ENCODE results near the gene DGKD. TPM values are rescaled to one million over a fixed set of nuclear protein-coding genes. Genes with fewer than 3 reads are reported as not detected.

The DGKD gene
- total and polyA plus RNA-seq, 10 of the 15 experiments (the other 5 are each of a cell fraction or from before 2014, with no cell fraction given), result 2.7 to 81.9 (median 27.0) TPM

DNA sequence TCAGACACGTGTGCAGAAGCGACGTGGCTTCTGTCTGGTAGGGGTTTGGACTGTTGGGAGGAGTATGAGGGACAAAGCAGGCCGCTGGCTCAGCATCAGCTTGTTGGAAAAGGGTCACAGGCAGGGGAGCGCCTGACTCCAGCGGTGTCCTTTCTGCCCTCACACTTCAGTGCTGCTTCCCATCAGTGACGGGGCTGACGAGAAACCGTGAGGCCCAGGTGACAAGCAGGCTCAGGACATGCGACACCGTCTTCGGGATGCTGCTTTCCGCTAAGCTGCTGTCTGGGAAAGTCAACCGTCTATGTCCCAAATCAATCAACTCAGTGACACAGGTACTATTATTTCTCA lies 121.7 kb downstream of the DGKD start:
- Histone ChIP-seq H3K36me3 (ENCODE audit: control insufficient read depth in 2 of 2, insufficient read depth in 2 of 2, low read length in 1 of 2) (peaks cover 2% of the 10 kb centered on the region in 2 experiments; a peak in 2 of 4 replicates), H3K27me3 (replicated peaks in 1 of 2; ENCODE audit: control insufficient read depth in 2 of 2, insufficient read depth in 2 of 2, low read length in 1 of 2) (no peaks in the 10 kb centered on the region), H3K9ac (ENCODE audit: control insufficient read depth, insufficient read depth, low read length) (no peak overlapping the region), H4K20me1 (ENCODE audit: control insufficient read depth, insufficient read depth) (no peaks in the 10 kb centered on the region), H3K79me2 (ENCODE audit: control insufficient read depth, insufficient read depth, low read length) (no peaks in the 10 kb centered on the region), H3K4me1 (ENCODE audit: control insufficient read depth, insufficient read depth, low read length) (no peaks in the 10 kb centered on the region), H3K4me2 (ENCODE audit: control insufficient read depth, insufficient read depth) (no peak overlapping the region), H3K4me3 (no peak overlapping the region), H3K9me3 (replicated peaks; ENCODE audit: control insufficient read depth, insufficient read depth, low read length) (no peaks in the 10 kb centered on the region), H3K27ac (ENCODE audit: control insufficient read depth, insufficient read depth) (no peak overlapping the region), H2AFZ (ENCODE audit: control insufficient read depth, low read depth, low read length) (no peak overlapping the region)
- ChIA-PET SMC1A (ENCODE audit: uncharacterized antibody, unreplicated experiment) (no interaction called here), RAD21 (ENCODE audit: unreplicated experiment) (no interaction called here), CTCF (no interaction called here), POLR2A (no interaction called here)
- no peak for FAIRE-seq
- in situ Hi-C loops (cut with MboI), result no loop called here
- 95% methylated on average over 14 of the region's 14 CpGs for WGBS (ENCODE audit: insufficient coverage, insufficient replicate concordance, low lambda C conversion rate, missing lambda C conversion rate)
- intact Hi-C loops (cut with micrococcal nuclease; ENCODE audit: unreplicated experiment), result no loop called here
- no peak for DNase-seq (ENCODE audit: low read depth, low spot score)
- TF ChIP-seq RAD51 (IDR thresholded peaks at IDR 0.05) (no peak), BHLHE40 (IDR thresholded peaks at IDR 0.05; ENCODE audit: borderline replicate concordance in 1 of 2, low read depth in 2 of 2, low read length in 1 of 2) (no peak), RFX5 (IDR thresholded peaks at IDR 0.05; ENCODE audit: low read depth, low read length) (no peak), SREBF2 (IDR thresholded peaks at IDR 0.05; ENCODE audit: low read length) (no peak), NR2C2 (IDR thresholded peaks at IDR 0.05; ENCODE audit: borderline replicate concordance, control insufficient read depth, insufficient read length, low read depth) (no peak), SPI1 (IDR thresholded peaks at IDR 0.05; ENCODE audit: borderline replicate concordance, insufficient read depth, low read depth, low read length) (no peak), EP300 (IDR thresholded peaks at IDR 0.05; ENCODE audit: borderline replicate concordance in 1 of 2, control insufficient read depth in 1 of 2, low read depth in 2 of 2, low read length in 2 of 2) (no peak), NFIC (IDR thresholded peaks at IDR 0.05; ENCODE audit: low read depth, low read length) (no peak), RB1 (IDR thresholded peaks at IDR 0.05; ENCODE audit: borderline replicate concordance) (no peak), SIN3A (IDR thresholded peaks at IDR 0.05; ENCODE audit: low read depth, low read length) (no peak), RELA (IDR thresholded peaks at IDR 0.05; ENCODE audit: borderline replicate concordance, partially characterized antibody) (no peak), PML (IDR thresholded peaks at IDR 0.05; ENCODE audit: low read length) (no peak), SREBF1 (IDR thresholded peaks at IDR 0.05; ENCODE audit: low read length) (no peak), LARP7 (IDR thresholded peaks at IDR 0.05) (no peak), STAT3 (IDR thresholded peaks at IDR 0.05; ENCODE audit: low read depth, low read length) (no peak)
- TF ChIP-seq, protein P1, sequence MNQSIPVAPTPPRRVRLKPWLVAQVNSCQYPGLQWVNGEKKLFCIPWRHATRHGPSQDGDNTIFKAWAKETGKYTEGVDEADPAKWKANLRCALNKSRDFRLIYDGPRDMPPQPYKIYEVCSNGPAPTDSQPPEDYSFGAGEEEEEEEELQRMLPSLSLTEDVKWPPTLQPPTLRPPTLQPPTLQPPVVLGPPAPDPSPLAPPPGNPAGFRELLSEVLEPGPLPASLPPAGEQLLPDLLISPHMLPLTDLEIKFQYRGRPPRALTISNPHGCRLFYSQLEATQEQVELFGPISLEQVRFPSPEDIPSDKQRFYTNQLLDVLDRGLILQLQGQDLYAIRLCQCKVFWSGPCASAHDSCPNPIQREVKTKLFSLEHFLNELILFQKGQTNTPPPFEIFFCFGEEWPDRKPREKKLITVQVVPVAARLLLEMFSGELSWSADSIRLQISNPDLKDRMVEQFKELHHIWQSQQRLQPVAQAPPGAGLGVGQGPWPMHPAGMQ (IDR thresholded peaks at IDR 0.05; ENCODE audit: borderline replicate concordance), result no peak
- no TSS peak for BruUV-seq (replicated peaks)
- ATAC-seq, result no peak
